ENCODE data around the gene UCMA.

DNA sequence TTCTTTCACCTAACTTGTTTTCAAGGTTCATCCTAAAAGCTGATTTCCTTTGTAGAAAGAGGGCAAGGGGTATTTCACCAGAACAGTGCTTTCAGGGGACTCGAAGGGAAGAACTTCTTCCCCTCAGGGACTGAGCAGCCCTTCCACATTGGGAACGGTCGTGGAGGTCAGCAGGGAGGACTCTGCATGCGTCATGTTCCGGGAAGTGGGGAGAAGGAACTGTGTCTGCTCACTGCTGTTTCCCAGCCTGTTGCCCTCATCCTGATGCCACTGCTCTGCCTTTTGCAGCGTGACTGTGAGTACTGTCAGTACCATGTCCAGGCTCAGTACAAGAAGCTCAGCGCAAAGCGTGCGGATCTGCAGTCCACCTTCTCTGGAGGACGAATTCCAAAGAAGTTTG, 45.6 kb downstream of the UCMA start:
- no peak for TF ChIP-seq ETV6 (CRISPR knock-in tag; IDR thresholded peaks at IDR 0.05)
- TF ChIP-seq, protein P1, sequence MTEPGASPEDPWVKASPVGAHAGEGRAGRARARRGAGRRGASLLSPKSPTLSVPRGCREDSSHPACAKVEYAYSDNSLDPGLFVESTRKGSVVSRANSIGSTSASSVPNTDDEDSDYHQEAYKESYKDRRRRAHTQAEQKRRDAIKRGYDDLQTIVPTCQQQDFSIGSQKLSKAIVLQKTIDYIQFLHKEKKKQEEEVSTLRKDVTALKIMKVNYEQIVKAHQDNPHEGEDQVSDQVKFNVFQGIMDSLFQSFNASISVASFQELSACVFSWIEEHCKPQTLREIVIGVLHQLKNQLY (CRISPR knock-in tag; IDR thresholded peaks at IDR 0.05), result no peak
